ENCODE measurements around the gene MYBPC1.

Gene MYBPC1

DNA sequence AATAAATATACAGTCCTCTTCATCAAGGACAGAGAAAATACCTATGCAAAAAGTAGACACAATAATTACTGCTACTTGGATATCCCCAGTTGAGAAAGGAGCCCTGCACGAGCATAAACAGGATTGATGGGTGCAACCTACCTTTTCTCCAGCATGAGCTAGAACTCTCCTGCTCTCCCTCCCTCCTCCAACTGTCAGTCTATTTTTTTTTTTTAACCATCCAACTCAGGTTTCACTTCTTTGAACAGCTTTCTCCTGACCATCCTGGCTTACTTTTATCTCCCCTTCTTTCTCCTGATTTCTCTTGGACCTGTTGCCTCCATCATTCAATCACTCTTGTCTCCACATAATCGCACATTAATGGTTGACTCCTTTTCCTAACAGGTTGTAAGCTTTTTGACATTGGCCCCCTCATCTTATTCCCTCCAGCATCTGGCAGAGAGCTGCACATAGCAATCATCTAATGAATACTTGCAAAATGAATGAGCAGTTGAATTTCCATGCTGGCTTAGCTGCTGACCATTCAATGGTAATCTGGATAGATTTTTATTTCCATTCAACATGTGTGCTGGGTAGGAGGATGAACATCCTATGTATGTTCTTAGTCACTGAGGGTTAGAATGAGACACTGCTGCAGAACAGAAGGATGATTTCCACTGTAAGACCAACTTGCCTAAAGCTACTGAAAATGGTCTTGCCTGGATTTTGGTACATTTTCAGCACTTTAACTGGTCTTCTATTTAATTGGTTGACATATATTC is 24.4 kb downstream of the MYBPC1 start:
- Histone ChIP-seq H3K9me3 (no peaks in the 10 kb centered on the region), H3K36me3 (no peaks in the 10 kb centered on the region), H3K4me3 (ENCODE audit: low read depth, low read length) (no peak overlapping the region), H3K4me1 (no peaks in the 10 kb centered on the region), H3K27me3 (no peaks in the 10 kb centered on the region)
- DNase-seq: no peak
- no peak for TF ChIP-seq CTCF (IDR thresholded peaks at IDR 0.05; ENCODE audit: low read depth, low read length)

DNA sequence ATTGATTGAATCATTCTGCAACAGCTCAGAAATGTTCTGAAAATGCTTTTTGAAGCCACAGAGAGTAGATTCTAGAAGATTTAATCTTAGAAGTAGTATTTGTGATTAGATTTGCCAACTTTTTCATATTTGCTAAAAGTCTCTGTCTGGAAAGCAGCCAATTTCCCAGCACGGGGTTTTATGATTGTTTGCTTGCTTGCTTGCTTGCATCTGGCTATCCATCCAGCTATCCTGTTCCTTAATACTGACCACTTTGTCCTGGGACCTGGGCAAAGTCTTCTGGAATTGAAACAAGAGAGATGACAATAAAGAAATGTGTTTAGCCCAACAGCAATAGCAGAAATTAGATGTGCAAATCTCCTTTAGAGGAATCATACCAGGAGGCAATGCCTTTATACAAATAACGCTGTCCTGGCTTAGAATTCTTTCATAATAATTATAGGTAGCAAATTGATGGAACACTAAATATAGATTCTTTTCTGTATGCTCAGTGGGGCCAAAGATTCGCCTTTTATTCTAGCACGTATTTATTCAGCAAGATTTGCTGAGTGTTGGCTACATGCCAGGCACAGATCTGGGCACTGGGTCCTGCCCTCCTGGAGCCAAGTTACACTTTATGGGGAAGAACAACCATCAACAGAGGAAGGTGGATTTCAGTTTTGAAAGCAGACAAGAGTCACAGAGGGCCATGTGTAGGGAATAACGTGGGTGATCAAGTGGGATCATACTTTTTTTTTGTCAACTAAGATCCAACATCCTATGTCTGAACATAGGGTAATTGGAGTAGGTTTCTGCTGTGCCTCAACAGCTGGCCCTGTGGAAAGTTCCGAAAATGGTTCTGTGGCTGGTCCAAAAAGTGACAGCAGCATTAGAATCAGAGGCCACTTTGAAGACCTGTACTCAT is 25.3 kb downstream of the MYBPC1 start:
- TF ChIP-seq CTCF (IDR thresholded peaks at IDR 0.05; ENCODE audit: low read depth, low read length): no peak
- no peaks in the 10 kb centered on the region for H3K4me1 ChIP-seq
- no peak for DNase-seq
- no peaks in the 10 kb centered on the region for H3K36me3 ChIP-seq
- no peaks in the 10 kb centered on the region for H3K27me3 ChIP-seq
- no peaks in the 10 kb centered on the region for H3K9me3 ChIP-seq
- H3K4me3 ChIP-seq (ENCODE audit: low read depth, low read length): no peak overlapping the region

GRCh38 chr12:101620762-101621133 is 26.0 kb downstream of the MYBPC1 start:
- TF ChIP-seq CTCF (IDR thresholded peaks at IDR 0.05; ENCODE audit: low read depth, low read length): no peak
- Histone ChIP-seq H3K27me3 (no peaks in the 10 kb centered on the region), H3K36me3 (no peaks in the 10 kb centered on the region), H3K9me3 (no peaks in the 10 kb centered on the region), H3K4me1 (no peaks in the 10 kb centered on the region), H3K4me3 (ENCODE audit: low read depth, low read length) (no peak overlapping the region)
- no peak for DNase-seq

GRCh38 chr12:101628676-101629075 is 33.9 kb downstream of the MYBPC1 start:
- H3K9me3 ChIP-seq: no peaks in the 10 kb centered on the region
- H3K4me1 ChIP-seq: no peaks in the 10 kb centered on the region
- no peaks in the 10 kb centered on the region for H3K36me3 ChIP-seq
- H3K27me3 ChIP-seq: no peaks in the 10 kb centered on the region
- DNase-seq: no peak
- H3K4me3 ChIP-seq (ENCODE audit: low read depth, low read length): no peak overlapping the region
- no peak for TF ChIP-seq CTCF (IDR thresholded peaks at IDR 0.05; ENCODE audit: low read depth, low read length)

DNA sequence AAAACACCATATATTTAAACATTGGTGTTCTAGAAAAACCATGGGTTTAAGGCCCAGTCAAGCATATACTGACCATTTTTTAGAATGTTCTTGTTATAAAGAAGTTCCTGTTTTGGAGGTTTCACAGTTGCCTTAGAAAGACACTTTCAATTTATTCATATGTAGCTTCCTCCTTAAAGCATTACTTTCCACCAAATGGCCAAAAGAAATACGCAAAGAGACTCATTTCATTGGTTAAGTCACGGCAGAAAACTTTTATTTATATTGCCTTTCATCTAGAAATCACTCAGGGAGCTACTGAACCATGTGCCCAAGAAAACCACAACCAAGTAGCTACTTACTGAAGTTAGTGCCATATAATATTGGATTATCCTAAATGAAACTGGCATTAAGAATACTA is 40.0 kb downstream of the MYBPC1 start:
- Histone ChIP-seq H3K4me1 (no peaks in the 10 kb centered on the region), H3K9me3 (no peaks in the 10 kb centered on the region), H3K4me3 (ENCODE audit: low read depth, low read length) (no peak overlapping the region), H3K36me3 (no peaks in the 10 kb centered on the region), H3K27me3 (no peaks in the 10 kb centered on the region)
- DNase-seq: no peak
- no peak for TF ChIP-seq CTCF (IDR thresholded peaks at IDR 0.05; ENCODE audit: low read depth, low read length)

GRCh38 chr12:101637936-101638335 is 43.2 kb downstream of the MYBPC1 start:
- no peaks in the 10 kb centered on the region for H3K36me3 ChIP-seq
- no peaks in the 10 kb centered on the region for H3K9me3 ChIP-seq
- TF ChIP-seq CTCF (IDR thresholded peaks at IDR 0.05; ENCODE audit: low read depth, low read length): no peak
- H3K27me3 ChIP-seq: no peaks in the 10 kb centered on the region
- DNase-seq: no peak
- no peaks in the 10 kb centered on the region for H3K4me1 ChIP-seq
- H3K4me3 ChIP-seq (ENCODE audit: low read depth, low read length): no peak overlapping the region
